GM12874 (cell line): ENCODE data around the gene STPG3.
A peak's percentile ranks its signal among the peaks of the same experiment; 100 is the strongest.

Experiments
- CTCF ChIP-seq: IDR thresholded peaks from 2 replicates; pipeline ENCODE4 v1.5.1; 2011; ENCODE audit warnings: low read depth, mild to moderate bottlenecking, control low read depth, low read length, moderate library complexity; ENCODE audit not compliant: insufficient read depth

Gene STPG3

GRCh38 chr9:137278721-137279711 lies 27.9 kb downstream of the STPG3 start:
- TF ChIP-seq CTCF: no peak

- no peak for TF ChIP-seq CTCF
Observed at GRCh38 chr9:137279741-137280473, 28.8 kb downstream of the STPG3 start.

- no peak for TF ChIP-seq CTCF
Observed at GRCh38 chr9:137280474-137281344, 29.6 kb downstream of the STPG3 start.

GRCh38 chr9:137281345-137282116 lies 30.4 kb downstream of the STPG3 start:
- TF ChIP-seq CTCF: no peak

- TF ChIP-seq CTCF: peak; percentile 55
Observed at GRCh38 chr9:137286975-137287383, 35.9 kb downstream of the STPG3 start.

GRCh38 chr9:137293094-137293481 lies 42.0 kb downstream of the STPG3 start:
- no peak for TF ChIP-seq CTCF
